ENCODE results near the gene OSBPL10. TPM values are rescaled to one million over a fixed set of nuclear protein-coding genes. Genes with fewer than 3 reads are reported as not detected.
A peak's percentile ranks its signal among the peaks of the same experiment; 100 is the strongest.

Gene OSBPL10
- total and polyA plus RNA-seq, 8 donors = 26.6 to 42.6 (median 38.6) TPM

GRCh38 chr3:31978553-31978952 is 2.5 kb downstream of the OSBPL10 start:
- DNase-seq = no peak
- H3K36me3 ChIP-seq = no peaks in the 10 kb centered on the region
- intact Hi-C loops (cut with DNase I) = no loop called here
- TF ChIP-seq CTCF (IDR thresholded peaks at IDR 0.05) = no peak
- H3K4me1 ChIP-seq = peaks cover 4 to 28% of the 10 kb centered on the region in 2 donors
- no peak overlapping the region for H3K4me3 ChIP-seq
- peaks cover 0 to 48% of the 10 kb centered on the region in 2 donors for H3K27me3 ChIP-seq
- ATAC-seq = no peak
- H3K9me3 ChIP-seq = no peaks in the 10 kb centered on the region
- H3K27ac ChIP-seq = no peak overlapping the region

GRCh38 chr3:31977736-31978135 is 3.3 kb downstream of the OSBPL10 start:
- peaks cover 4 to 28% of the 10 kb centered on the region in 2 donors for H3K4me1 ChIP-seq
- no peaks in the 10 kb centered on the region for H3K36me3 ChIP-seq
- H3K4me3 ChIP-seq = no peak overlapping the region
- DNase-seq (no peak), ATAC-seq (no peak)
- intact Hi-C loops (cut with DNase I) = no loop called here
- H3K27ac ChIP-seq = no peak overlapping the region
- H3K27me3 ChIP-seq = peaks cover 0 to 45% of the 10 kb centered on the region in 2 donors
- TF ChIP-seq CTCF (IDR thresholded peaks at IDR 0.05) = no peak
- H3K9me3 ChIP-seq = no peaks in the 10 kb centered on the region

- Histone ChIP-seq H3K4me1 (peaks cover 0 to 23% of the 10 kb centered on the region in 2 donors), H3K4me3 (no peak overlapping the region), H3K27ac (no peak overlapping the region), H3K36me3 (no peaks in the 10 kb centered on the region), H3K27me3 (peaks cover 0 to 31% of the 10 kb centered on the region in 2 donors), H3K9me3 (no peaks in the 10 kb centered on the region)
- no peak for TF ChIP-seq CTCF (IDR thresholded peaks at IDR 0.05)
- DNase-seq (no peak), ATAC-seq (no peak)
- intact Hi-C loops (cut with DNase I) = no loop called here
Observed at GRCh38 chr3:31976302-31976701, 4.8 kb downstream of the OSBPL10 start.

- no peak for DNase-seq
- no peak for ATAC-seq
Observed at GRCh38 chr3:31974964-31975363, 6.1 kb downstream of the OSBPL10 start.

GRCh38 chr3:31974471-31974870 is 6.6 kb downstream of the OSBPL10 start:
- peak; percentile 31 for ATAC-seq
- no peak overlapping the region for H3K27ac ChIP-seq
- no peak for DNase-seq
- H3K4me1 ChIP-seq = peaks cover 0 to 6% of the 10 kb centered on the region in 2 donors
- no peak overlapping the region for H3K4me3 ChIP-seq
- peaks cover 0 to 12% of the 10 kb centered on the region in 2 donors for H3K27me3 ChIP-seq
- H3K9me3 ChIP-seq = no peaks in the 10 kb centered on the region
- no peak for TF ChIP-seq CTCF (IDR thresholded peaks at IDR 0.05)
- no peaks in the 10 kb centered on the region for H3K36me3 ChIP-seq
- intact Hi-C loops (cut with DNase I) = no loop called here

More at GRCh38 chr3:31974964-31975363, 6.1 kb downstream of the OSBPL10 start:
- no peak for TF ChIP-seq CTCF (IDR thresholded peaks at IDR 0.05)
- no peaks in the 10 kb centered on the region for H3K36me3 ChIP-seq
- peaks cover 0 to 17% of the 10 kb centered on the region in 2 donors for H3K27me3 ChIP-seq
- H3K4me1 ChIP-seq = peaks cover 0 to 11% of the 10 kb centered on the region in 2 donors
- no peak overlapping the region for H3K4me3 ChIP-seq
- intact Hi-C loops (cut with DNase I) = no loop called here
- no peaks in the 10 kb centered on the region for H3K9me3 ChIP-seq
- no peak overlapping the region for H3K27ac ChIP-seq
